Mucosa of rectum (tissue), 2 donors: ENCODE data around the gene RHEX.

Experiments used
- H3K27ac ChIP-seq, 2 donors: one replicate each; pipeline ENCODE4 v1.7.0; 2013; ENCODE audit warnings: inconsistent platforms in 2 of 2, low read depth in 2 of 2, low read length in 2 of 2
- H3K27me3 ChIP-seq, 2 donors: one replicate each; pipeline ENCODE4 v1.7.0; 2013; ENCODE audit warnings: low read length in 2 of 2; ENCODE audit not compliant: control insufficient read depth in 2 of 2, insufficient read depth in 2 of 2
- H3K36me3 ChIP-seq, 2 donors: one replicate each; pipeline ENCODE4 v1.7.0; 2013; ENCODE audit warnings: low read length in 2 of 2; ENCODE audit not compliant: control insufficient read depth in 2 of 2, insufficient read depth in 2 of 2
- H3K4me1 ChIP-seq, 2 donors: one replicate each; pipeline ENCODE4 v1.7.0; 2013; ENCODE audit warnings: low read length in 2 of 2, mild to moderate bottlenecking in 1 of 2; ENCODE audit not compliant: control insufficient read depth in 2 of 2, insufficient read depth in 2 of 2
- H3K4me3 ChIP-seq, 2 donors: one replicate each; pipeline ENCODE4 v1.7.0; 2013; ENCODE audit warnings: low read length in 2 of 2
- H3K9ac ChIP-seq, 2 donors: one replicate each; pipeline ENCODE4 v1.7.0; 2013; ENCODE audit warnings: low read length in 2 of 2, low read depth in 1 of 2, mild to moderate bottlenecking in 1 of 2
- H3K9me3 ChIP-seq, 2 donors: one replicate each; pipeline ENCODE4 v1.7.0; 2013; ENCODE audit warnings: low read length in 2 of 2; ENCODE audit not compliant: control insufficient read depth in 2 of 2
- donor health status: healthy.
- donor health status: Normal muscosa, but diverticular disease.

RHEX gene

DNA sequence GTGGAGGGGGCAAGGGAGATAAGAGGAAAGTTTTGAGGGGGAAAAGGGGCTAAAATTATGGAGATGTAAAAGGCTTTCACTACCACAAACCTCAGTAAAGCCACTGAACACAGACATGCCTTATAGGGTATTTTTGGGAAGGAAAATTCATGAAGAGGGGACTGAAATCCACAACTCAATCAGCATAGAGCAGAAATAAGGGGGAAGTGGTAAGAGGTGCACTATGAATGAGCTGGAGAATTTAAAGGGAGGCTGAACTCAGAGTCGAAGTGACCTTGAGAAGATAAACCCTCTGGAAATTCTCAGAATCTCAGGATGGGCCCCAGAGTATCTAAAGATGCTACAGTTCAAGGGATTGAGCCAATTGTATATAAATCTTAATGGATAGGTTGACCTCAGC, 15.3 kb downstream of the RHEX start:
- Histone ChIP-seq H3K9ac (no peak overlapping the region), H3K27ac (no peak overlapping the region), H3K4me3 (no peak overlapping the region), H3K4me1 (peaks cover 0 to 2% of the 10 kb centered on the region in 2 donors), H3K27me3 (peaks cover 0 to 4% of the 10 kb centered on the region in 2 donors), H3K36me3 (no peaks in the 10 kb centered on the region), H3K9me3 (no peaks in the 10 kb centered on the region)

DNA sequence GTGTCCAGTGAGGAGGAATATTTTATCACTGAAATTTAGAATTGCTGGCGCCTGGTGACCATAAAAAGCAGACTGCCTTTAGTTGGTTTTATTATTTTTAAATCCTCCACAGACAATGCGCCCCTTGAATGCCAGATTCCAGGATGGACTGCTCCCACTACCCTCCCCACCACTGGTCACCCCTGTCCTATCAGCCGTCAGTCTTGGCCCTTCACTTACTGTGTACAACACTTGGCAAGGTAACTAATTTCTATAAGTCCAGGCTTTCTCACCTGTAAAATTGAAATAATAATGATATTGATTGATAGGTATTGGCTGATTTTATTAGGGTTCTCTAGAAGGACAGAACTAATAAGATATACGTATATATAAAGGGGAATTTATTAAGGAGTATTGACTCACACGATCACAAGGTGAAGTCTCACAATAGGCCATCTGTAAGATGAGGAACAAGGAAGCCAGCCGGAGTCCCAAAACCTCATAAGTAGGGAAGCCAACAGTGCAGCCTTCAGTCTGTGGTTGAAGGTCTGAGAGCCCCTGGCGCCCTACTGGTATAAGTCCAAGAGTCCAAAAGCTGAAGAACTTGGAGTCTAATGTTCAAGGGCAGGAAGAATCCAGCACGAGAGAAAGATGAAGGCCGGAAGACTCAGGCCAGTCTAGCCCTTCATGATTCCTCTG, 17.8 kb downstream of the RHEX start:
- no peak overlapping the region for H3K27ac ChIP-seq
- H3K9me3 ChIP-seq = no peaks in the 10 kb centered on the region
- H3K27me3 ChIP-seq = peaks cover 0 to 4% of the 10 kb centered on the region in 2 donors
- no peaks in the 10 kb centered on the region for H3K36me3 ChIP-seq
- peaks cover 0 to 2% of the 10 kb centered on the region in 2 donors for H3K4me1 ChIP-seq
- H3K9ac ChIP-seq = no peak overlapping the region
- H3K4me3 ChIP-seq = no peak overlapping the region

DNA sequence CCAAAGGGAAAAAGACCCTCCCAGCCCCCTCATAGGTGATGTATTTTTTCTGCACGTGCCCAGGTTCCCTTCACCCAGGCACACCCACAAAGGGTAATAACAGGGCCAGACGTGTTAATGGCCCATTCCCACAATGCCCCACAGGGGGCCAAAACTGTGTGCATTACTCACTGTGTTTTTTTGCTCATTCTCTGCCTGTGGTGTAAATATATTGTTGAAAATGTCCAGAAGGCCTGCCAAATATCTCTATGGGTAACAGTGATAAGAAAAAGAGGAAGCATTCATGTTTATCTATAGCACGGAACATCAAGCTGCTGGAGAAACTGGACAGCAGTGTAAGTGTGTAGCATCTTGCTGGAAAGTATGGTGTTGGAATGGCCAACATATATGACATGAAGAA, 21.9 kb downstream of the RHEX start:
- Histone ChIP-seq H3K36me3 (no peaks in the 10 kb centered on the region), H3K9me3 (no peaks in the 10 kb centered on the region), H3K4me1 (no peaks in the 10 kb centered on the region), H3K4me3 (no peak overlapping the region), H3K27me3 (no peaks in the 10 kb centered on the region), H3K9ac (no peak overlapping the region), H3K27ac (no peak overlapping the region)

DNA sequence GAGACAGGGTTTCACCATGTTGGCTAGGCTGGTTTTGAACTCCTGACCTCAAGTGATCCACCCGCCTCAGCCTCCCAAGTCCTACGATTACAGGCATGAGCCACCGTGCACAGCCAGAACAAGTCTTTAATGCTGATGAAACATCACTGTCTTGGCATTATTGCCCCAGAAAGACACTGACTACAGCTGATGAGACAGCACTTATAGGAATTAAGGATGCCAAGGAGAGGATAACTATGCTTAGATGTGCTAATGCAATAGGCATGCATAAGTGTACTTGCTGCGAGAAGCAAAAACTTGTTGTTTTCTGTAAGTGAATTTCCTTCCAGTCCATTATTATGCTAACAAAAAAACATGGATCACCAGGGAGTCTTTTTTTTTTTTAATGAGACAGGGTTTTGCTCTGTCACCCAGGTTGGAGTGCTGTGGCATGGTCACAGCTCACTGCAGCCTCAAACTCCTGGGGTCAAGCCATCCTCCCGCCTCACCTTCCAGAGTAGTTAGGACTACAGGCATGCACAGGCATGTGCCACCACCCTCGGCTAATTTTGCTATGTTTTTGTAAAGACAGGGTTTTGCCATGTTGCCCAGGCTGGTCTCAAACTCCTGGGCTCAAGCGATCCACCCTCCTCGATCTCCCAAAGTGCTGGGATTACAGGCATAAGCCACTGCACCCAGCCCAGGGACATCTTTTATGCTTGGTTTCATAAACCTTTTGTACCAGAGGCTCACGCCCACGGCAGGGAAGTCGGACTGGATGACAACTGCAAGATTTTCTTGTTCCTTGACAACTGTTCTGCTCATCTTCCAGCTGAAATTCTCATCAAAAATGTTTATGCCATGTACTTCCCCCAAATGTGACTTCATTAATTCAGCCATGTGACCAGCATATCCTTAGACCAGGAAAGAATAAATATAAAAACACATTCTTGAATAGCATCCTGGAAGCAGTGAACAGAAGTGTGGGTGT, 23.1 kb downstream of the RHEX start:
- H3K27ac ChIP-seq = no peak overlapping the region
- H3K4me3 ChIP-seq = no peak overlapping the region
- H3K27me3 ChIP-seq = no peaks in the 10 kb centered on the region
- no peak overlapping the region for H3K9ac ChIP-seq
- no peaks in the 10 kb centered on the region for H3K4me1 ChIP-seq
- H3K9me3 ChIP-seq = no peaks in the 10 kb centered on the region
- H3K36me3 ChIP-seq = no peaks in the 10 kb centered on the region

DNA sequence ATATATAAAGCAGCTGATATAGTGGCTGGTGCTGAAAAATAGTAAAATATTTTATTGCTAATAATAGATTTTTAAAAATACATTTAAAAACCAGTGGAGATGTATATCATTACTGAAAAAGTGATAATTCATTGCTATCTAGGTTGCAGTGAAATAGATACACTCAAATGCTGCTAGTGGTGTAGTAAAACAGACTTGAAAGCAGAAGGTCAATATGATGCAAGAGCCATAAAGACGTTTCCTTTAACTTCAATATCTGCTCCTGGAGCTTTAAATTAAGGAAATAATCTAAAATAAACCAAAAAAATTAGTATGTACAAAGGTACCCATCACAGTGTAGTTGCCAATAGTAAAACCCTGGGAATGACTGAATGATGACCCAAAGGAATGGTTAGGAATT, 26.2 kb downstream of the RHEX start:
- Histone ChIP-seq H3K4me1 (no peaks in the 10 kb centered on the region), H3K27me3 (no peaks in the 10 kb centered on the region), H3K9me3 (no peaks in the 10 kb centered on the region), H3K36me3 (no peaks in the 10 kb centered on the region), H3K27ac (no peak overlapping the region), H3K9ac (no peak overlapping the region), H3K4me3 (no peak overlapping the region)

DNA sequence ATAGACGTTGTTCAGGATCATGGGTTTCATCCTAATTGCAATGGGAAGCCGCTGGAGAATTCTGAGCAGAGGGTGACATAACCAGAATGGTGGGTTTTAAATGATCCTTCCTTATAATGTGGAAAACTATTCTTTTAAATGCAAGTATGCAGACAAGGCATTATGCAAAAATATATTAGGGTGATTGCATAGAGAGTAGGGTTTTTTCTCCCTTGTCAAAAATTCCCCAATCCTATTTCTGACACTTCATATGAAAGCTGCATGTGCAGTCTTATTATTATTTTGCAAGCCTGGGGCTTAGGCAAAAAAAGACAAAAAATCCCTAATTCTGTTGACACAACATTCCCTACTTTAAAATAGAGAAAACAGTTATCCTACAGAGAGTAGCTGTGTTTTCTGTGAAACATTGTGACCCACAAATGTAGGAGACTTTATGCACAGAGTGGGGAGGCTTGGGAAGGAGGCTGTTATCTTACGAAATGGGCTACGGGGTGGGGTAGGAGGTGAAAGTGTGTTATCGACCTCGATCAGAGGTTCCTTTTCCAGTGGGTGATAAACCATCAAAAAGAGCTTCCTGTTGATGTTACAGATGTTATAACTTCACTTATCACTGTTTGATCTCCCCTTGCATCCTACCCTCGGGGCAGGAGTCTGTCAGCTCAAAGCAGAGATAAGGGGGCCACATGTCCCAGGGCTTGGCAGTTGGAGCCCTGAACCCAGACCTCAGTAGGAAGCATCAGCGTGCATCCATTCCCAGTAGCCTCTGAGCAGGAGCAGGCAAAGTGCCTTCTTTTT, 27.2 kb downstream of the RHEX start:
- Histone ChIP-seq H3K36me3 (no peaks in the 10 kb centered on the region), H3K4me3 (no peak overlapping the region), H3K27ac (no peak overlapping the region), H3K9ac (no peak overlapping the region), H3K27me3 (no peaks in the 10 kb centered on the region), H3K9me3 (no peaks in the 10 kb centered on the region), H3K4me1 (no peaks in the 10 kb centered on the region)

DNA sequence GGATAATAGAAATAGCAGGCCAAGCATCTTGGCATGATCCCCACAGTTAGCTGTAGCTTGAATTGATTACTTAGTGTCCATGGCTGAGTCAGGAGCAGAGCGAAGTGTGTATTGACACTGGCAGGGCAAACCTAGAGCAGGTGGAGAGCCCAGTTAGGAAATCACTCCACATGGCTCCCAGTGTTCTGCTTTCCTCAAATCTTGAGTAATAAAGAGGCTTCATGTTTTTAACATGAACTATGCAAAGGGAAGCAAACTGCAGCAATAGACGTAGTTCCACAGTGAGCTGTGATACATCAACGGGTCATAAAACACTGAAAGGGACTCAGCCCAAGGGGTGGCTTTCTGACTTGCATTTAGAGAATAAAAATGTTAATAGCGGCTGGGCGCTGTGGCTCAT, 28.9 kb downstream of the RHEX start:
- H3K36me3 ChIP-seq = no peaks in the 10 kb centered on the region
- no peaks in the 10 kb centered on the region for H3K27me3 ChIP-seq
- no peaks in the 10 kb centered on the region for H3K4me1 ChIP-seq
- no peak overlapping the region for H3K4me3 ChIP-seq
- H3K9ac ChIP-seq = no peak overlapping the region
- no peaks in the 10 kb centered on the region for H3K9me3 ChIP-seq
- no peak overlapping the region for H3K27ac ChIP-seq

DNA sequence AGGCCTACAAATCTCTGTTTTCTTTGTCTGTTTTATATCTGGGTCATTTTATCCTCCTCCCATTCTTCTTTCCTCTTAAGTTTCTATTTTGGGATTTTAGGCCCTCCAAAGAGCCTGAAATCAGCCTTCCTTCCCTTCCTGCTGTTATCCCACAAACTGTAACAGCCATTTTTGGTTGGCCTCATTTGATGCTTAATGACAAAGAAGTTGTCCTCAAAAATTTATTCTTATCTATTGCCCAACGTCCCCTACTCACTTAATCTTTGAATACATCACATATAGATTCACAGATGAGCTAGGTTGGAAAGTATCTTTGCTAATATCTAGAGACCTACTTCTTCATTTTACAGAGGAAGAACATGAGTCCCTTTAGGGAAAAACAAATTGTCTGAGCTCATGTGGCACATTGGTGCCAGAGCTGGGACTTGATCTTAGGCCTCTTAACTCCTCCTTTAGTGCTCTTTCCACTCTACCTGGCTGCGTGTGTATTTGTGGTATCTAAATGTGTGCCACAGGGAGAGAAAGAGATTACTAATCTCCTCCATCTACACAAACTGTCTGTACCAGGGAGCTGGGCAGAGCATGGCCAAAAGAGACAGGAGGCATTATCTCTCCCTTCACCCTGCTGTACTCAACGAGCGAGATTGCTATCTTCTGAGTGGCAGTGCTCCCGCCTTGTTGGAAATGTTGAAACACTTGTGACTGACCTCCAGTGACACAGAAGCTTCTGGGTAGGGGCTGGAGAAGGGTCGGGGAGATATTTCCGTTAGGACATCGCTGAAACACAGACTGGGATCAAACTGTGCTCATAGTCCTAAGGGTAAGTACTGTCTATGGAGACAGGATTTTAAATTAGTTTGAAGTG, 30.1 kb downstream of the RHEX start:
- H3K27me3 ChIP-seq = no peaks in the 10 kb centered on the region
- H3K4me3 ChIP-seq = no peak overlapping the region
- H3K4me1 ChIP-seq = no peaks in the 10 kb centered on the region
- no peak overlapping the region for H3K9ac ChIP-seq
- H3K9me3 ChIP-seq = no peaks in the 10 kb centered on the region
- H3K36me3 ChIP-seq = no peaks in the 10 kb centered on the region
- no peak overlapping the region for H3K27ac ChIP-seq

DNA sequence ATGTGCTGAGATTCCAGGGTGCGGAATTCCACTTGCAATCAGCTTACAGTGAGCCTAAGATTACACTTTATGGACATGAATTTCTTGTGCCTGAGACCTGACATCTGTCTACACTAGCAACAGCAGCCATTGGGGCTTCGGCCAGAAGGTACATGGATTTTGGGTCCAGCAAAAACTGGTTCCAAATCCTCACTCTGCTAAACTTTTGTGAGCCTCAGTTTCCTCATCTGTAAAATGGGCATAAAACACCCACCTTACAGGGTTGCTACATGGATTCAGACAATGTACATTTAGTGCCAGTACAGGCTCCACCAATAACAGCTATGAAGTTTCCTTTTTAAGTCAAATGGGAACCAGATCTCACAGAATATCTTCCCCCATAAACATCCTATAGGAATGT, 30.8 kb downstream of the RHEX start:
- no peak overlapping the region for H3K4me3 ChIP-seq

More for the DNA sequence above, 30.8 kb downstream of the RHEX start:
- Histone ChIP-seq H3K36me3 (no peaks in the 10 kb centered on the region), H3K9ac (no peak overlapping the region), H3K9me3 (no peaks in the 10 kb centered on the region), H3K27ac (no peak overlapping the region), H3K4me1 (no peaks in the 10 kb centered on the region), H3K27me3 (no peaks in the 10 kb centered on the region)
